Osteocyte (in vitro differentiated cells): ENCODE measurements around the gene KIF2C. TPM values are rescaled to one million over a fixed set of nuclear protein-coding genes. Genes with fewer than 3 reads are reported as not detected.
A peak's percentile ranks its signal among the peaks of the same experiment; 100 is the strongest.
"Not testable (repeated sequence)": the region's sequence is repeated elsewhere in the genome, so short reads cannot be mapped to it uniquely, and the experiment has no call there.

Experiments
- DNase-seq: peaks from one replicate; pipeline ENCODE4 v3.0.0; 2021; ENCODE audit warnings: mixed read lengths; ENCODE audit not compliant: unreplicated experiment; ENCODE audit errors: extremely low spot score
- H3K27ac Mint-ChIP-seq: one replicate; pipeline ENCODE4 v1.8.0; 2021; ENCODE audit warnings: mild to moderate bottlenecking, mixed read lengths; ENCODE audit not compliant: unreplicated experiment
- H3K27me3 Mint-ChIP-seq: one replicate; pipeline ENCODE4 v1.8.0; 2021; ENCODE audit warnings: mixed read lengths; ENCODE audit not compliant: unreplicated experiment
- H3K36me3 Mint-ChIP-seq: one replicate; pipeline ENCODE4 v1.8.0; 2021; ENCODE audit warnings: mixed read lengths; ENCODE audit not compliant: unreplicated experiment
- H3K4me1 Mint-ChIP-seq: one replicate; pipeline ENCODE4 v1.8.0; 2021; ENCODE audit warnings: mixed read lengths; ENCODE audit not compliant: unreplicated experiment
- H3K4me3 Mint-ChIP-seq: one replicate; pipeline ENCODE4 v1.8.0; 2021; ENCODE audit warnings: mild to moderate bottlenecking, moderate library complexity, mixed read lengths; ENCODE audit not compliant: unreplicated experiment
- H3K9me3 Mint-ChIP-seq: one replicate; pipeline ENCODE4 v1.8.0; 2021; ENCODE audit warnings: mixed read lengths; ENCODE audit not compliant: unreplicated experiment
- CTCF ChIP-seq: fragments of 200-600 bp; sonication (generic); IDR thresholded peaks from 2 replicates; pipeline ENCODE4 v1.5.0; 2021; ENCODE audit warnings: antibody characterized with exemption, mild to moderate bottlenecking, moderate library complexity
- total RNA-seq: library from RNA; stranded (reverse); gene quantifications from 2 replicates; pipeline ENCODE4 v1.2.1, GENCODE V29; 2021

The KIF2C gene
- total RNA-seq, 1 donor from 2014 or later = 7.5 TPM

DNA sequence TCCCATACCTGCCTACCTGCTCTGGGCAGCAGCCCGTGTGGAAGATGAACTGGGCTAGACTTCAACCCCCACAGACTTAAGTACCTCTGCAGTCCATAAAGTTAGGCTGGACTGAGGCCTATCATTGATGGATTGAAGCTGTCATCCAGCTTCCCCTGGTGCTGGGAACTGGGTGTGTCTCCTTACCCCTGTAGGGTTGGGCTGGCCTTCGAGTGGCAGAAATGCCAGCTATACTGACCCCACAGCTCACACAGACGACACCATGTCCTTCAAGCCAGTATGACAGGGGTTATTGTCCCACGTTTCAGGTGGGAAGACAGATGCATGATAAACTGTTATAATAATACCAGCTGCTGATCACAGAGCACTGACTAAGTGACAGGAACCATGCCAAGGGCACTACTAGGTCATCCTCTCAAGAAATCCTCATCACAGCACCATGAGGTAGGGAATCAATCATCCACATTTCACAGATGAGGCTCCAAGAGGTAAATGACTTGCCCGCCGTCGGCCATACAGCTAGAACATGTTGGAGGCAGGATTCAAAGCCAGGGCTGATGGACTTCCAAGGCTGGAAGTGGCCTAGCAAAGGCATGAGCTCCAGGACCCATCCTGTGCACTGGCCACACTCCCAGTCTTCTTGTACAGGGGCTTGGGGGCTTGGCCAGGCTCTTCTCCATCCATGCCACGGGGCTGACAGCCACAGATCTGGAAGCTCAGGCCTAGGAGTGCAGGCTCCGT lies 48.7 kb downstream of the KIF2C start, which contains the start of gene BEST4:
Gene BEST4, minus strand, starts transcription at position 51 of the 741 bp plus-strand sequence. CDS start 465 bp downstream, outside the sequence.
- TF ChIP-seq CTCF = no peak
- DNase-seq = no peak
- peaks cover 1% of the 10 kb centered on the region for H3K36me3 Mint-ChIP-seq
- H3K27ac Mint-ChIP-seq = no peak within 1 kb of the TSS
- H3K9me3 Mint-ChIP-seq = no peaks in the 10 kb centered on the region
- H3K4me1 Mint-ChIP-seq = peaks cover 27% of the 10 kb centered on the region
- H3K27me3 Mint-ChIP-seq = no peaks in the 10 kb centered on the region
- H3K4me3 Mint-ChIP-seq = no peak within 1 kb of the TSS

DNA sequence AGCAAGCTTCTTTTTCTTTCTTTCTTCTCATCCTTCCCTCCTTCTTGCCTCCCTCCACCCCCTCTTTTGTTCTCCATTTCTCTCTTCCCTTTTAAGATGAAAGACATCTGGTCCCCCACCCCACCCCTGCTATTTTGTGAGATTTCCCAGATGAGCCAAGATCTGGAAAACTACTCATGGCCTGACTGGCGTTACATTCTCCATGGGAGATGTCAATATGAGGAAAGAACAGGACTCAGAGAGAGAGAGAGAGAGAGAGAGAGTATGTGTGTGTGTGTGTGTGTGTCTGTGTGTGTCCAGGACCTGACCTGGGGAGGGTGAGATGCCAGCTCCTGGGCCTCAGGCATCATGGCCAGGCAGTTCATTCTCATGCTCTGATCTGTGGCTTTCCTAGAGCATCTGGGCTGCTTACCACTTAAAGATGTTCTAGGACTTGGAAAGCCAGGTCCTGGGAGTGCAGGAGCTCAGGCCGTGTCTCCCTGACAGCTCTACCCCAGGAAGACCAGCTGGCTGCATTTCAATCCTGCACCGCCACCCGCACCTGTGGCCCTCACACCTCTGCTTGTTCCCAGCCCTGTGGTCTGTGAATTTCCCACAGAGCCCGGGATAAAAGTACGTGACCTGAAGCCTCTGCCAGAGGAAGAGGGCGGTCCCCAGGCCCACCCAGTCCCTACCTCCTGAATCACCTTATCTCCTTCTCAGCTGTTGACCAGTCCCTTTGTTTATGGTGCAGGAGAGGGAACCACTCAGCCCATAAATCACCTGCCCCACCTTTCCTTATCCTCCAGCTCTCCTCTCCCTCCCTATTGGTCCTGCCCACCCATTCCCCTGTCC lies 51.5 kb downstream of the KIF2C start:
- no peaks in the 10 kb centered on the region for H3K27me3 Mint-ChIP-seq
- no peak for TF ChIP-seq CTCF
- no peak overlapping the region for H3K4me3 Mint-ChIP-seq
- H3K27ac Mint-ChIP-seq = no peak overlapping the region
- peaks cover 8% of the 10 kb centered on the region for H3K4me1 Mint-ChIP-seq
- H3K36me3 Mint-ChIP-seq = no peaks in the 10 kb centered on the region
- H3K9me3 Mint-ChIP-seq = no peaks in the 10 kb centered on the region
- no peak for DNase-seq

GRCh38 chr1:44792736-44793502 lies 53.3 kb downstream of the KIF2C start:
- no peaks in the 10 kb centered on the region for H3K36me3 Mint-ChIP-seq
- H3K9me3 Mint-ChIP-seq = no peaks in the 10 kb centered on the region
- peaks cover 4% of the 10 kb centered on the region for H3K4me1 Mint-ChIP-seq
- DNase-seq = no peak
- H3K27ac Mint-ChIP-seq = no peak overlapping the region
- no peak for TF ChIP-seq CTCF
- H3K4me3 Mint-ChIP-seq = no peak overlapping the region
- no peaks in the 10 kb centered on the region for H3K27me3 Mint-ChIP-seq

DNA sequence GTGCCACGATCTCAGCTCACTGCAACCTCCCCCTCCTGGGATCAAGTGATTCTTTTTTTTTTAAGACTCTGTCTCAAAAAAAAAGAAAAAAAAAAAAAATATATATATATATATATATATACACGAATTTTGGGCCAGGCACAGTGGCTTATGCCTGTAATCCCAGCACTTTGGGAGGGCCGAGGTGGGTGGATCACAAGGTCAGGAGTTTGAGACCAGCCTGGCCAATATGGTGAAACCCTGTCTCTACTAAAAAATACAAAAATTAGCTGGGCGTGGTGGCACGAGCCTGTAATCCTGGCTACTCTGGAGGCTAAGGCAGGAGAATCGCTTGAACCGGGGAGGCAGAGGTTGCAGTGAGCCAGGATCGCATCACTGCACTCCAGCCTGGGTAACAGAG lies 58.2 kb downstream of the KIF2C start:
- Mint-ChIP-seq H3K36me3 (peaks cover 11% of the 10 kb centered on the region), H3K4me1 (peaks cover 23% of the 10 kb centered on the region)
- H3K4me3 Mint-ChIP-seq, H3K27ac Mint-ChIP-seq, H3K9me3 Mint-ChIP-seq, DNase-seq, H3K27me3 Mint-ChIP-seq: not testable (repeated sequence)

GRCh38 chr1:44798481-44799365 lies 59.1 kb downstream of the KIF2C start:
- peaks cover 25% of the 10 kb centered on the region for H3K4me1 Mint-ChIP-seq
- no peaks in the 10 kb centered on the region for H3K9me3 Mint-ChIP-seq
- no peak for TF ChIP-seq CTCF
- H3K27ac Mint-ChIP-seq = peak overlapping the region; percentile 98
- no peaks in the 10 kb centered on the region for H3K27me3 Mint-ChIP-seq
- no peak for DNase-seq
- no peak overlapping the region for H3K4me3 Mint-ChIP-seq
- H3K36me3 Mint-ChIP-seq = peaks cover 16% of the 10 kb centered on the region
